GM12873 (cell line): ENCODE results near the gene CCDC116.

Experiments
- TF ChIP-seq, protein P1 (sequence below): IDR thresholded peaks from 2 replicates; pipeline ENCODE4 v1.5.1; 2012; ENCODE audit warnings: low read depth, mild to moderate bottlenecking, moderate library complexity, low read length, control low read depth; ENCODE audit not compliant: insufficient read depth; ENCODE audit errors: missing control alignments

CCDC116 gene

DNA sequence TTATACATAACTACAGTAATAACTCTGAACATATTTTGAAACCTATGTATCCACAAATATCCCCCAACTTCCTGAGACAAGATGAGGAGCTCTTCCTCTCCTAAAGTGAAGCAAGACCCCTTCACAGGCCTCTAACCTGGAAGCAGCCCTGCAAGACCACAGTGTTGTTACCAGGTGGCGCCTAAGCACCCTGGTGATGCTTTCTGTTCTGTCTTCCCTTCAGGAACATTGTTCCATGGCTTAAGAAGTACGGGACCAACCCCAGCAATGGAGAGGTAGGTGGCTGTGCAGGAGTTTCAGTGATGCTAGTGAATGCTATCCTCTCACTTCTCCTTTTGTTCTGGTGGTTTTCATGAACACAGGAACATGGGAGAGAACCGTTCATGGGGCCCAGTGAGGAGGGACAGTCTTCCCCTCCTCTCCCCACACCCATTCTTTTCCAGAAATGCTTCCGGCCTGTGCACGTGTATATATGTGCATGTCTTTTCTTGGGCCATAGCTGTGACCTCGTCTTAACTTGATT is 39.6 kb downstream of the CCDC116 start:
- TF ChIP-seq, protein P1, sequence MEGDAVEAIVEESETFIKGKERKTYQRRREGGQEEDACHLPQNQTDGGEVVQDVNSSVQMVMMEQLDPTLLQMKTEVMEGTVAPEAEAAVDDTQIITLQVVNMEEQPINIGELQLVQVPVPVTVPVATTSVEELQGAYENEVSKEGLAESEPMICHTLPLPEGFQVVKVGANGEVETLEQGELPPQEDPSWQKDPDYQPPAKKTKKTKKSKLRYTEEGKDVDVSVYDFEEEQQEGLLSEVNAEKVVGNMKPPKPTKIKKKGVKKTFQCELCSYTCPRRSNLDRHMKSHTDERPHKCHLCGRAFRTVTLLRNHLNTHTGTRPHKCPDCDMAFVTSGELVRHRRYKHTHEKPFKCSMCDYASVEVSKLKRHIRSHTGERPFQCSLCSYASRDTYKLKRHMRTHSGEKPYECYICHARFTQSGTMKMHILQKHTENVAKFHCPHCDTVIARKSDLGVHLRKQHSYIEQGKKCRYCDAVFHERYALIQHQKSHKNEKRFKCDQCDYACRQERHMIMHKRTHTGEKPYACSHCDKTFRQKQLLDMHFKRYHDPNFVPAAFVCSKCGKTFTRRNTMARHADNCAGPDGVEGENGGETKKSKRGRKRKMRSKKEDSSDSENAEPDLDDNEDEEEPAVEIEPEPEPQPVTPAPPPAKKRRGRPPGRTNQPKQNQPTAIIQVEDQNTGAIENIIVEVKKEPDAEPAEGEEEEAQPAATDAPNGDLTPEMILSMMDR = no peak

DNA sequence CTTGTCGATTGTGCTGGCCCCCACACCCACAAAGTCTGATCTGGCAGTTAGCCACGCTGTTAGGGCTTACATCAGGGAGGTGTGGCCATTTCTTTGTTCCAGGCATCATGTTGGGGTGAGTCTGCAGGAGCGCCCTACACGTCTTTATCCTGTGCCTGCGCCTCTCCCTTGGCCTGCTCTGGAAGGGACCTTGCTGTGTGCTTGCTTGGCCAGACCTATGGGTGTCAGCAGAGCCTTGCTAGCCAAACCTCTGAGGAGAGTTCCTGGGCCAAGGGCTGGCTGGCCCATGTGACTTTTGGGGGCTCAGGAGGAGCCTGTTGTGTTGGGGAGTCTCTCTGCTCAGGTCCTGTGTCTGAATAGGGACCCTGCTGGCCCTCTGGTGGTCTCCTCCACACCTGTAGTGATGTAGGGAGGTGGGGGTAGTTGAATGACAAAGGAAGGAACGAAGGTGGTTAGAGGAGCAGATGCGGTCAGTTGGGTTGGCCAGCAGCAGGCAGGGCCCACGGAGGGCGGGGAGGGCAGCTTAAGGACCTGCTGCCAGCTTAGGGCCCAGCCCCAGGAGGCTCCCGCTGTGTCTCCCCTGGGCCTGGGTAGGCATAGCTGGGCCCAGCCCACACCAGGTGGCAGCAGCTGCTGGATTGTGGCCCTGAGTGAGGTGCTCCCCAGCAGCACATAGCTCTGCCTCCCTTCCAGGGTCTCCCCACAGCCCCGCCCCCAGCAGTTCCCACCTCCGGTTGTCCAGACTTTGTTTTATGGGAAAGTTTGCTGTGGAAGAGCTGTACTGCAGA is 41.2 kb downstream of the CCDC116 start:
- TF ChIP-seq, protein P1 = no peak

DNA sequence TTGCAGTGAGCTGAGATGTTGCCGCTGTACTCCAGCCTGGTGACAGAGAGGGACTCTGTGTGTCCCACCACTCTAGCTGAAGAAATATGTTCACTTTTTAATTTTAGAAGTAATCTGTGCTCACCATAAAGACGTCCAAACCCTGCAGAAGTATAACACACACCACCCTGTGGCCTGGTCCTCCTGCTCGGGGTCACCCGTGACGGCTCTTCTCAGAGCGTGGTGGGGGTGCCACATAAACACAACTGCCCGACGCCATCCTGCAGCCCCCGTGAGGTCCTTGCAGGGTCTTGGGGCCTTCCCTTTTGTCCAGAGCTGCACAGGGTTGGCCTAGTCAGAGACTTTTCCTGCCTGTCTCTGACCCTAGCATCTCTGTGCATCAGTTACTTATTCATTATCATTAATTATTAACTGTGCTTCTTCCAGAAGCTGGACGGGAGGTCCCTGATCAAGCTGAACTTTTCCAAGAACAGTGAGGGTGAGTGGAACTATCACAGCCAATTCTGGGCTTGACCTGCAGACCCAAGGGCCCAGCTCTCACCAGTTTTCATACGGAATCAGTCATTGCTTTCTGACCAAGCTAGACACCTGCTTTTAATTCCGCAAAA is 42.2 kb downstream of the CCDC116 start:
- TF ChIP-seq, protein P1 = no peak

DNA sequence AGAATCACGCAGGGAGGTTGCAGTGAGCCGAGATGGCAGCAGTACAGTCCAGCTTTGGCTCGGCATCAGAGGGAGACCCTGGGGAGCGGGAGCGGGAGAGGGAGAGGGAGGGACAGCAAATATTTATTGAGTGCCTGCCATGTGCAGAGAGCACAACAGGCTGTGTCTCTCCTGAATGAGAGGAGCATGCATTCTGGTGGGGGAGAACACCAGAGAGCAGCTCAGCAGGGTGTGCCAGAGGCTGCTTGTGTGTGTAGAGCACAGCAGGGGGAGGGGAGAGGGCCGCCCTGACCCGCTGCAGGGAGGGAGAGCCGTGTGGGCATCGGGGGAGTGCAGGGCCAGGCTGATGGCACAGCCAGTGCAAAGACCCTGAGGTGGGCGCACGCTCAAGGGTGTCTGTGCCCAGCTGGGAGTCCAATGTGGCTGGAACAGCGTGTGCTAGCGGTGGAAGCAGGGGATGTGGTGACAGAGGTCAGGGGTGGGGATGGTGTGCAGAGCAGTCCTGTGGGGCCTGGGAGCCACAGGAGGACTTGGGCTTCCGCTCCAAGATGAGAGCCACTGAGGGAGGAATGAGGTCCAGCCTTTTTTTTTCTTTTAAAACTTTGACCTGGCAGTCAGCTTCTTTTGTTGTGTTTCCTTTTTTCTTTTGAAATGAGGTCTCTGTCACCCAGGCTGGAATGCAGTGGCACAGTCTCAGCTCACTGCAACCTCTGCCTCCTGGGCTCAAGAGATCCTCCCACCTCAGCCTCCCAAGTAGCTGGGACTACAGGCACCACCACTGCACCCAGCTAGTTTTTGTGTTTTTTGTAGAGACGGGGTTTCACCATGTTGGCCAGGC is 45.3 kb downstream of the CCDC116 start:
- TF ChIP-seq, protein P1 = no peak

DNA sequence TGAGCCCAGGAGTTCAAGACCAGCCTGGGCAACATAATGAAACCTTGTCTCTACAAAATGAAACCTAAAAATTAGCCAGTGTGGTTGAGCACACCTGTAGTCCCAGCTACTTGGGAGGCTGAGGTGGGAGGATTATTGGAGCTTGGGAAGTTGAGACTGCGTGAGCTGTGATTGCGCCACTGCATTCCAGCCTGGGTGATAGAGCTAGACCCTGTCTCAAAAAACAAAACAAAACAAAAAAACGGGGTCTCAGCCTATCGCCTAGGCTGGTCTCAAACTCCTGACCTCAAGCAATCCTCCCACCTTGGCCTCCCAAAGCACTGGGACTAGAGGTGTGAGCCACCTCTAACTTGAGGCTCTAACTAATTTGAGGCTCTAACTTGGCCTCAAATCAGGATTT is 46.8 kb downstream of the CCDC116 start:
- TF ChIP-seq, protein P1 = no peak

DNA sequence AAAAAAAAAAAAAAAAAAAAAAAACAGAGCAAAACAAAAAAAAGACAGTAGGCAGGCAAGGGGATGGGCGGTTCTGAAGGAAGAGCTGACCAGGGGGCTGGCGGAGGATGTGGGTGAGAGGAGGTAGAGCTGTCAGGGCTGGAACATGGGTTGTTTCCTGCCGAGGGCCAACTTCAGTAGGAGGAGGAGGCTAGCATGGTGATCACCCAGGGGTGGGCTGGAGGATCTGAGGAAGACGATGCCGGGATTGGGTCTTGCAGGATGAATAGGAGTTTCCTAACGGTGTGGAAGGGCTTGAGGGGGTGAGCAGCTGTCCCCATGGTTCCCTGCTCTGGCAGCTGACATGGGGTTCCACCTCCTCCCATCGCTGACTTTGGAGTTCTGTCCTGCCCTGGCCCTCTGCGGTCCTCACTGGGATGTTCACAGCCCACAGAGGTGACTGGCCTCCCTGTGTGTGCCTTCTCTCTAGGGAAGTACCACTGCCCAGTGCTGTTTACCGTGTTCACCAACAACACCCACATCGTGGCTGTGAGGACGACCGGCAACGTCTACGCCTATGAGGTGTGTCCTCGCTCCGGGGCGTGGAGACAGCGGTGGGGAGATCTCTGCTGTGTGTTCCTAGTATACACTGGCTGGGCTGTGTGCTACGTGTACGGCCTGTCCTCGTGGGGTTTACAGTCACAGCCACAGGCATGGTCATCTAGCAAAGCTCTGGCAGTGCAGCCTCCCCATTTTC is 48.4 kb downstream of the CCDC116 start:
- TF ChIP-seq, protein P1 = no peak
